CD14-positive monocyte (primary cell): Measurements from ENCODE around the gene PACSIN2. TPM values are rescaled to one million over a fixed set of nuclear protein-coding genes. Genes with fewer than 3 reads are reported as not detected.

Source experiments
- DNase-seq, 3 donors: peaks; one replicate each; pipeline ENCODE4 v3.0.0-alpha.2; 2011 to 2022
- H2AFZ ChIP-seq: 2 replicates; pipeline ENCODE4 v1.6.0; 2012; ENCODE audit warnings: mild to moderate bottlenecking, low read depth, low read length, inconsistent platforms; ENCODE audit not compliant: insufficient read depth, poor library complexity, severe bottlenecking
- H3K27ac ChIP-seq, 2 donors: 1 replicate in 1 of 2; 2 replicates in 1 of 2; pipeline ENCODE4 v1.5.1; 2012 to 2013; ENCODE audit warnings: low read length in 2 of 2, control low read depth in 1 of 2, inconsistent platforms in 1 of 2, low read depth in 1 of 2, mild to moderate bottlenecking in 1 of 2
- H3K27me3 ChIP-seq, 2 donors: one replicate each; pipeline versions ENCODE4 v1.6.0 to v1.6.1; 2011 to 2013; ENCODE audit warnings: low read length in 2 of 2; ENCODE audit not compliant: control insufficient read depth in 2 of 2, insufficient read depth in 2 of 2
- H3K36me3 ChIP-seq, 2 donors: replicated peaks in 1 of 2; 1 replicate in 1 of 2; 2 replicates in 1 of 2; pipeline versions ENCODE4 v1.5.1 to v1.6.1; 2012 to 2013; ENCODE audit warnings: low read length in 2 of 2, control low read depth in 1 of 2, inconsistent platforms in 1 of 2, mild to moderate bottlenecking in 1 of 2; ENCODE audit not compliant: insufficient read depth in 2 of 2, control insufficient read depth in 1 of 2
- H3K4me1 ChIP-seq, 2 donors: 1 replicate in 1 of 2; 2 replicates in 1 of 2; pipeline versions ENCODE4 v1.5.1 to v1.6.1; 2012 to 2013; ENCODE audit warnings: low read length in 2 of 2, control low read depth in 1 of 2, inconsistent platforms in 1 of 2, mild to moderate bottlenecking in 1 of 2, moderate library complexity in 1 of 2; ENCODE audit not compliant: insufficient read depth in 2 of 2, control insufficient read depth in 1 of 2
- H3K4me2 ChIP-seq: replicated peaks from 2 replicates; pipeline ENCODE3; 2012; ENCODE audit warnings: low read length, moderate library complexity, mild to moderate bottlenecking; ENCODE audit not compliant: poor library complexity, severe bottlenecking; ENCODE audit errors: extremely low read depth
- H3K4me3 ChIP-seq, 3 experiments: fragments of 200-600 bp in 1 of 3; sonication (generic) in 1 of 3; replicated peaks in 1 of 3; 1 replicate in 2 of 3; 2 replicates in 1 of 3; pipeline ENCODE4 v1.5.1; 2011 to 2013; ENCODE audit warnings: low read length in 3 of 3, mild to moderate bottlenecking in 3 of 3, control low read depth in 2 of 3, low read depth in 2 of 3, inconsistent platforms in 1 of 3, moderate library complexity in 1 of 3
- H3K79me2 ChIP-seq: 2 replicates; pipeline ENCODE4 v1.6.0; 2012; ENCODE audit warnings: mild to moderate bottlenecking, control low read depth, inconsistent platforms, low read length, moderate library complexity; ENCODE audit not compliant: insufficient read depth
- H3K9ac ChIP-seq: 2 replicates; pipeline ENCODE4 v1.6.0; 2017; ENCODE audit warnings: low read length, mild to moderate bottlenecking; ENCODE audit not compliant: insufficient read depth, poor library complexity, severe bottlenecking
- H3K9me3 ChIP-seq, 2 donors: replicated peaks in 1 of 2; 1 replicate in 1 of 2; 2 replicates in 1 of 2; pipeline versions ENCODE4 v1.5.1 to v1.6.1; 2012 to 2013; ENCODE audit warnings: low read length in 2 of 2, control low read depth in 1 of 2; ENCODE audit not compliant: control insufficient read depth in 1 of 2, insufficient read depth in 1 of 2
- H4K20me1 ChIP-seq: 2 replicates; pipeline ENCODE4 v1.6.0; 2012; ENCODE audit warnings: mild to moderate bottlenecking, low read length, control low read depth, moderate library complexity; ENCODE audit not compliant: insufficient read depth
- H3K27ac Mint-ChIP-seq, 7 donors: one replicate each; pipeline ENCODE4 v1.8.0; 2020; ENCODE audit warnings: mild to moderate bottlenecking in 7 of 7, mixed read lengths in 7 of 7, moderate library complexity in 6 of 7, inconsistent platforms in 2 of 7
- H3K27me3 Mint-ChIP-seq, 3 donors: one replicate each; pipeline ENCODE4 v1.8.0; 2021 to 2022; ENCODE audit warnings: low read depth in 3 of 3, mild to moderate bottlenecking in 3 of 3, mixed read lengths in 3 of 3, moderate library complexity in 3 of 3, inconsistent platforms in 1 of 3
- H3K36me3 Mint-ChIP-seq, 2 donors: one replicate each; pipeline ENCODE4 v1.8.0; 2020; ENCODE audit warnings: mixed read lengths in 2 of 2, inconsistent platforms in 1 of 2, mild to moderate bottlenecking in 1 of 2
- H3K4me1 Mint-ChIP-seq: one replicate; pipeline ENCODE4 v1.8.0; 2020; ENCODE audit warnings: mild to moderate bottlenecking, mixed read lengths
- H3K4me3 Mint-ChIP-seq, 2 donors: one replicate each; pipeline ENCODE4 v1.8.0; 2020; ENCODE audit warnings: mild to moderate bottlenecking in 2 of 2, mixed read lengths in 2 of 2, moderate library complexity in 1 of 2
- H3K9me3 Mint-ChIP-seq, 7 donors: one replicate each; pipeline ENCODE4 v1.8.0; 2020 to 2022; ENCODE audit warnings: mixed read lengths in 7 of 7, mild to moderate bottlenecking in 6 of 7, moderate library complexity in 6 of 7, inconsistent platforms in 2 of 7
- WGBS: methylation state at CpG from one replicate; pipeline ENCODE4 v1.1.5; 2013; ENCODE audit warnings: missing lambda C conversion rate; ENCODE audit not compliant: insufficient coverage; 5-methylcytosine and 5-hydroxymethylcytosine counted together
- intact Hi-C, 2 donors: fragments of 100-400 bp; cut with micrococcal nuclease; formaldehyde crosslinking; loops; one replicate each; pipeline versions ENCODE4 v1.15.0 to v1.15.1; 2023
- polyA plus RNA-seq, 3 donors: library from polyadenylated mRNA; depleted of rRNA in 1 of 3; unstranded in 2 of 3; stranded (reverse) in 1 of 3; fragments of 300-500 nt in 2 of 3; fragments of >200 nt in 1 of 3; fragmentation: Illumina TruSeq in 2 of 3; gene quantifications; 1 replicate in 2 of 3; 2 replicates in 1 of 3; pipeline ENCODE4 v1.2.3, GENCODE V29; 2012 to 2021
- TF ChIP-seq, protein P1 (sequence below): fragments of 200-600 bp; IDR thresholded peaks from one replicate; pipeline ENCODE4 v1.8.0; 2022; ENCODE audit warnings: antibody characterized with exemption, mild to moderate bottlenecking

The PACSIN2 gene
- polyA plus RNA-seq, 3 donors, result 31.2 to 45.7 (median 40.2) TPM

DNA sequence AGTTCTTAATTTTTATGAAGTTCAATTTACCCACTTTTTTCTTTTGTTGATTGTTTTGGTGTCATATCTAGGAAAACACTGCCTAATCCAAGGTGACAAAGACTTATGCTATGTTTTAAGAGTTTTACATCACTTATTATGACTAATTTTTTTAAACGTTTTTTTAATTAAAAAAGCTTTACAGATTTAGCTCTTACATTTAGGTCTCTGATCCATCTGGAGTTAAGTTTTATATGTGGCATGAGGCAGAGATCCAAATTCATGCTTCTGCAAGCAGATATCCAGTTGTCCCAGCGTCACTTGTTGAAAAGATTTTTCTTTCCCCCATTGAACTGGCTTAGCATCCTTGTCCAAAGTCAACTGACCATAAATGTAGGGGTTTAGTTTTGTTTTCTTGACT lies 72.6 kb downstream of the PACSIN2 start:
- H3K27ac ChIP-seq, result no peak overlapping the region
- H3K36me3 ChIP-seq, result peaks cover 4 to 11% of the 10 kb centered on the region in 2 donors
- H3K4me1 Mint-ChIP-seq, result peaks cover 55% of the 10 kb centered on the region
- H3K9me3 ChIP-seq, result no peaks in the 10 kb centered on the region
- H3K27ac Mint-ChIP-seq, result no peak overlapping the region
- no peak overlapping the region for H3K9ac ChIP-seq
- WGBS, result no CpG with 5 or more reads among the region's 2 CpGs
- H3K4me2 ChIP-seq, result no peak overlapping the region
- no peak for DNase-seq
- no peak overlapping the region for H2AFZ ChIP-seq
- H4K20me1 ChIP-seq, result peaks cover 22% of the 10 kb centered on the region
- no peak overlapping the region for H3K4me3 ChIP-seq
- peaks cover 0 to 2% (median 2%) of the 10 kb centered on the region in 3 donors for H3K27me3 Mint-ChIP-seq
- TF ChIP-seq, protein P1, sequence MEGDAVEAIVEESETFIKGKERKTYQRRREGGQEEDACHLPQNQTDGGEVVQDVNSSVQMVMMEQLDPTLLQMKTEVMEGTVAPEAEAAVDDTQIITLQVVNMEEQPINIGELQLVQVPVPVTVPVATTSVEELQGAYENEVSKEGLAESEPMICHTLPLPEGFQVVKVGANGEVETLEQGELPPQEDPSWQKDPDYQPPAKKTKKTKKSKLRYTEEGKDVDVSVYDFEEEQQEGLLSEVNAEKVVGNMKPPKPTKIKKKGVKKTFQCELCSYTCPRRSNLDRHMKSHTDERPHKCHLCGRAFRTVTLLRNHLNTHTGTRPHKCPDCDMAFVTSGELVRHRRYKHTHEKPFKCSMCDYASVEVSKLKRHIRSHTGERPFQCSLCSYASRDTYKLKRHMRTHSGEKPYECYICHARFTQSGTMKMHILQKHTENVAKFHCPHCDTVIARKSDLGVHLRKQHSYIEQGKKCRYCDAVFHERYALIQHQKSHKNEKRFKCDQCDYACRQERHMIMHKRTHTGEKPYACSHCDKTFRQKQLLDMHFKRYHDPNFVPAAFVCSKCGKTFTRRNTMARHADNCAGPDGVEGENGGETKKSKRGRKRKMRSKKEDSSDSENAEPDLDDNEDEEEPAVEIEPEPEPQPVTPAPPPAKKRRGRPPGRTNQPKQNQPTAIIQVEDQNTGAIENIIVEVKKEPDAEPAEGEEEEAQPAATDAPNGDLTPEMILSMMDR, result no peak
- no peak overlapping the region for H3K4me3 Mint-ChIP-seq
- H3K79me2 ChIP-seq, result peaks cover 72% of the 10 kb centered on the region
- intact Hi-C loops, result no loop called here
- H3K27me3 ChIP-seq, result no peaks in the 10 kb centered on the region
- H3K4me1 ChIP-seq, result peaks cover 53 to 56% of the 10 kb centered on the region in 2 donors
- H3K36me3 Mint-ChIP-seq, result peaks cover 51 to 64% of the 10 kb centered on the region in 2 donors
- H3K9me3 Mint-ChIP-seq, result peaks cover 0 to 2% (median 0%) of the 10 kb centered on the region in 7 donors

DNA sequence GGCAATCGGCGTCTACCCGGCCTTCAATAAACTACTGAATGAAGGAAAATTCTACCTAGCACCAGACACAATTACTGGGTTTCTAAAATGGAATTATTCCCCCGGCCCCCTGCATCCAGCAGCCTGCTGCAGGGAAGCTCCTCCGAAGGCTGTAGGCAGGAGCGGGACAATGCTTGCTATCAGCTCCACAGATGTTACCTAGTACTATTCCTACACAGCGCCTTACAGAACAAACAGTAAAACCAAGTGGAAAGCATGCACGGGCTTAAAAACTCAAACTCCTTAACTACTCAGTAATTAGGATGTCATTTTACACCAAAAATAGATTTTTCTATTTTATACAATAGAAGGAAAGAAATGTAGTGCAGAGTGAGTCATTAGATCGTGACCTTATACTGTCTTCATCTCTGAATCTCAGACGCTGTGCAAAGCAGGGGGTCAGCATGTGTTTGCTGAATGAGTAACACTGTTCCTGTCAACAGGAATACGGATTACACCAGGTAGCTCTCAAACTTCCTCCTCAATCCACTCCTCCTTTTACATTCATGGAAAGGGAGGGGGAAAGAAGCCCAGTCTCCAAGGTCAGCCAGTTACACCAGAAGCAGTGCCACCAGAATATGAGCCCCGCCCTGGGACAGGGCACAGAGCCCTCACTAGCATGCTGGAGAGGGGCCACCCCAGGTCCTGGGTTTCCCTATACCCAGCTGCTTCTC lies 74.9 kb downstream of the PACSIN2 start:
- intact Hi-C loops, result loop anchor here in 1 of 2 donors (2.0 to 10.0 kb wide), 2 partner anchors 21 to 215 kb away; partner anchors contain the start of gene TSPO
- Histone ChIP-seq H3K79me2 (peaks cover 70% of the 10 kb centered on the region), H3K9ac (no peak overlapping the region)

More for the DNA sequence above, 74.9 kb downstream of the PACSIN2 start:
- TF ChIP-seq, protein P1, result no peak
- H3K27me3 Mint-ChIP-seq, result peaks cover 0 to 2% (median 2%) of the 10 kb centered on the region in 3 donors
- H3K4me1 Mint-ChIP-seq, result peaks cover 54% of the 10 kb centered on the region
- H3K36me3 Mint-ChIP-seq, result peaks cover 38 to 57% of the 10 kb centered on the region in 2 donors
- WGBS, result 100% methylated on average over 2 of the region's 12 CpGs
- peak in 2 of 3 donors; percentile 35 to 37 for DNase-seq
- Histone ChIP-seq H3K4me2 (no peak overlapping the region), H3K27me3 (no peaks in the 10 kb centered on the region), H3K4me3 (no peak overlapping the region), H3K4me1 (peaks cover 56% of the 10 kb centered on the region in 2 donors), H2AFZ (no peak overlapping the region), H4K20me1 (no peaks in the 10 kb centered on the region), H3K36me3 (peaks cover 4 to 11% of the 10 kb centered on the region in 2 donors), H3K27ac (peak overlapping the region in 1 of 2 donors; percentile 30), H3K9me3 (no peaks in the 10 kb centered on the region)
- H3K27ac Mint-ChIP-seq, result peak overlapping the region in 6 of 7 donors; percentile 25 to 84 (median 66)
- no peak overlapping the region for H3K4me3 Mint-ChIP-seq
- peaks cover 0 to 2% (median 0%) of the 10 kb centered on the region in 7 donors for H3K9me3 Mint-ChIP-seq
